Measurements from ENCODE around the gene ATRN. TPM values are rescaled to one million over a fixed set of nuclear protein-coding genes. Genes with fewer than 3 reads are reported as not detected.

Gene ATRN
- total RNA-seq, 2 experiments from 2014 or later: 8.8 to 9.1 TPM

DNA sequence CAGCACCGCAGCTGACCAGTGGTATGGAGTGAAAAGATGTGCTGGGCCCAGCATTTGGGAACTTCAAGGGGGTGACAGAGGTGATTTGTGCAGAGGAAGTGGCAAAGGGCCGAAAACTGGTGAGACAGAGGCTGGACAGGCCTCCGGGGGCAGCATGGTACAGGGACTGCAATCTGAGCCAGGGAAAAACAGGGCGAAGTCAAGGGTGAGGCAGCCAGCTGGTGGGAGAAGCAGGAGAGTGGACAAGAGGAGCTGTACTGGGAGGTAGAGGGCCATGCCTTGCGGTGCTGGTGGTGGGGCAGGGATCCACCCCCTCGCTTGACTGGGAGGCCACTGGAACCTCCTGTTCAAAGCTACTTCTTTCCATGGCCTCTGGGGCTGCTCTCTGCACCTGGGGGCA, 199.7 kb downstream of the ATRN start:
- H3K27me3 ChIP-seq (ENCODE audit: control insufficient read depth in 1 of 2, insufficient read depth in 2 of 2, low read length in 2 of 2): peaks cover 34 to 41% of the 10 kb centered on the region in 2 experiments

DNA sequence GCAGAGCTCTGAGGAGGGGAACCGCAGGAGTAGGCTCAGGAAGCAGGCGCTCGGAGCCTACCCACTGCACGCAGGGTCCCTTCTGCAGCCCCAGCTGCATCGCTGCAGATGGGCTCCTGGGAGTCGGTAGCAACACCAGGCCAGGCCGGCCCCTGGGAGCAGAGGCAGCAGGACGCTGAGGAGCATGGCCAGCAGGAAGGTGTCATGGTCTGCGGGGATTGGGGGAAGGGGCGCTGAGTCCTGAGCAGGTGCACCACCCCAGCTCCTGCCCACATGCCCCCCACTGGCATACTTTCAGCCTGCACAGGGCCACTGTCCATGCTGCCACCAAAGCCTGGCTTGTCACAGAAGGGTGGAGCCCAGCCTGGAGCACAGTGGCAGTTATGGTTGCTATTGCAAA, 200.1 kb downstream of the ATRN start:
- no peak overlapping the region for H3K27ac Mint-ChIP-seq
- H3K9me3 Mint-ChIP-seq: no peaks in the 10 kb centered on the region
- no peak overlapping the region for H3K4me3 Mint-ChIP-seq
- Histone ChIP-seq H3K27ac (ENCODE audit: low read depth in 1 of 2, low read length in 2 of 2) (no peak overlapping the region), H3K27me3 (ENCODE audit: control insufficient read depth in 1 of 2, insufficient read depth in 2 of 2, low read length in 2 of 2) (peaks cover 37 to 44% of the 10 kb centered on the region in 2 experiments), H3K36me3 (ENCODE audit: insufficient read depth, low read length) (no peaks in the 10 kb centered on the region), H3K4me3 (ENCODE audit: low read length) (no peak overlapping the region), H3K9me3 (ENCODE audit: control insufficient read depth in 1 of 2, insufficient read depth in 1 of 2, low read length in 2 of 2) (peaks cover 0 to 21% of the 10 kb centered on the region in 2 experiments), H3K4me1 (ENCODE audit: insufficient read depth, low read length) (peaks cover 20% of the 10 kb centered on the region)
- H3K36me3 Mint-ChIP-seq (ENCODE audit: low read depth): no peaks in the 10 kb centered on the region
- no peak for DNase-seq
- peaks cover 14% of the 10 kb centered on the region for H3K4me1 Mint-ChIP-seq (ENCODE audit: low read depth)
- CTCF ChIA-PET: no interaction called here
- H3K27me3 Mint-ChIP-seq: peaks cover 46% of the 10 kb centered on the region
- POLR2A ChIA-PET: no interaction called here
- ATAC-seq (ENCODE audit: poor library complexity): no peak
- TF ChIP-seq, protein P1, sequence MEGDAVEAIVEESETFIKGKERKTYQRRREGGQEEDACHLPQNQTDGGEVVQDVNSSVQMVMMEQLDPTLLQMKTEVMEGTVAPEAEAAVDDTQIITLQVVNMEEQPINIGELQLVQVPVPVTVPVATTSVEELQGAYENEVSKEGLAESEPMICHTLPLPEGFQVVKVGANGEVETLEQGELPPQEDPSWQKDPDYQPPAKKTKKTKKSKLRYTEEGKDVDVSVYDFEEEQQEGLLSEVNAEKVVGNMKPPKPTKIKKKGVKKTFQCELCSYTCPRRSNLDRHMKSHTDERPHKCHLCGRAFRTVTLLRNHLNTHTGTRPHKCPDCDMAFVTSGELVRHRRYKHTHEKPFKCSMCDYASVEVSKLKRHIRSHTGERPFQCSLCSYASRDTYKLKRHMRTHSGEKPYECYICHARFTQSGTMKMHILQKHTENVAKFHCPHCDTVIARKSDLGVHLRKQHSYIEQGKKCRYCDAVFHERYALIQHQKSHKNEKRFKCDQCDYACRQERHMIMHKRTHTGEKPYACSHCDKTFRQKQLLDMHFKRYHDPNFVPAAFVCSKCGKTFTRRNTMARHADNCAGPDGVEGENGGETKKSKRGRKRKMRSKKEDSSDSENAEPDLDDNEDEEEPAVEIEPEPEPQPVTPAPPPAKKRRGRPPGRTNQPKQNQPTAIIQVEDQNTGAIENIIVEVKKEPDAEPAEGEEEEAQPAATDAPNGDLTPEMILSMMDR (IDR thresholded peaks at IDR 0.05): no peak
- intact Hi-C loops (cut with DNase I, micrococcal nuclease): no loop called here

More for the DNA sequence above, 199.7 kb downstream of the ATRN start:
- ATAC-seq (ENCODE audit: poor library complexity) (no peak), DNase-seq (no peak)
- Mint-ChIP-seq H3K36me3 (ENCODE audit: low read depth) (no peaks in the 10 kb centered on the region), H3K4me1 (ENCODE audit: low read depth) (peaks cover 18% of the 10 kb centered on the region), H3K4me3 (no peak overlapping the region), H3K27ac (no peak overlapping the region), H3K9me3 (no peaks in the 10 kb centered on the region), H3K27me3 (peaks cover 41% of the 10 kb centered on the region)
- Histone ChIP-seq H3K36me3 (ENCODE audit: insufficient read depth, low read length) (no peaks in the 10 kb centered on the region), H3K4me3 (ENCODE audit: low read length) (no peak overlapping the region), H3K9me3 (ENCODE audit: control insufficient read depth in 1 of 2, insufficient read depth in 1 of 2, low read length in 2 of 2) (peaks cover 0 to 21% of the 10 kb centered on the region in 2 experiments), H3K4me1 (ENCODE audit: insufficient read depth, low read length) (peaks cover 24% of the 10 kb centered on the region), H3K27ac (ENCODE audit: low read depth in 1 of 2, low read length in 2 of 2) (no peak overlapping the region)
- POLR2A ChIA-PET: no interaction called here
- CTCF ChIA-PET: no interaction called here
- intact Hi-C loops (cut with DNase I, micrococcal nuclease): no loop called here
- TF ChIP-seq, protein P1 (IDR thresholded peaks at IDR 0.05): no peak

DNA sequence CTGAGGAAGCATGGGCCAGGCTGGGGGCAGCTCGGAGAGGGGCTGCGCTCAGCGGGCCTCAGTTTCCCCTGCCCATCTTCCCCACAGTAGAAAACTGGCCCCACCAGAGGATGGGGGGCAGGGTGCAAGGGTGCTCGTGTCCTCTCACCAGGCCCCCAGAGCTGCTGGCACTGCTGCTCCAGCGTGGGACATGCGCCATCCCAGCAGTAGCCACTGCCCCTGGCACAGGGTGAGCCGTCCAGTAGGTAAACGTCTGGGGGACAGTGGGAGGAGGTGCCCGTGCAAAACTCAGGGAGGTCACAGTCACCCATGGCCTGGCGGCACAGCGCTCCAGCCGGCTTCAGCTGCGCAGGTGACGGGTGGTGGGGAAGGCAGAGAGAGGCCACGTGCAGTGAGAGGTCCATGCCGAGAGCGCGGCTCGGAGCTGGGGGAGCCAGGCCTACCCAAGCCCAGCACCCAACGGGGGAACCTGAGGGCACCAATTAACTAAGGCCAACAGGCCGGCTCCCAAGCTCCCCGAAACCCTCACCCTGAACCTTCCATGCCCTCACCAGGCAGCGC, 201.2 kb downstream of the ATRN start:
- no peaks in the 10 kb centered on the region for H3K9me3 Mint-ChIP-seq
- no peak overlapping the region for H3K4me3 Mint-ChIP-seq
- Histone ChIP-seq H3K27me3 (ENCODE audit: control insufficient read depth in 1 of 2, insufficient read depth in 2 of 2, low read length in 2 of 2) (peaks cover 37 to 44% of the 10 kb centered on the region in 2 experiments), H3K36me3 (ENCODE audit: insufficient read depth, low read length) (no peaks in the 10 kb centered on the region), H3K4me3 (ENCODE audit: low read length) (no peak overlapping the region), H3K9me3 (ENCODE audit: control insufficient read depth in 1 of 2, insufficient read depth in 1 of 2, low read length in 2 of 2) (peaks cover 0 to 21% of the 10 kb centered on the region in 2 experiments), H3K27ac (ENCODE audit: low read depth in 1 of 2, low read length in 2 of 2) (no peak overlapping the region), H3K4me1 (ENCODE audit: insufficient read depth, low read length) (peaks cover 21% of the 10 kb centered on the region)
- TF ChIP-seq, protein P1 (IDR thresholded peaks at IDR 0.05): no peak
- no peak for DNase-seq
- H3K36me3 Mint-ChIP-seq (ENCODE audit: low read depth): no peaks in the 10 kb centered on the region
- H3K4me1 Mint-ChIP-seq (ENCODE audit: low read depth): peaks cover 9% of the 10 kb centered on the region
- ChIA-PET CTCF (interaction anchor here (0.6 to 1.3 kb wide), 2 partner anchors 39 to 158 kb away, joined by 3 read pairs; no protein-coding TSS in a partner anchor), POLR2A (no interaction called here)
- intact Hi-C loops (cut with DNase I, micrococcal nuclease): no loop called here
- H3K27me3 Mint-ChIP-seq: peaks cover 53% of the 10 kb centered on the region
- no peak overlapping the region for H3K27ac Mint-ChIP-seq
- no peak for ATAC-seq (ENCODE audit: poor library complexity)
